ENCODE data around the gene CERS6.
A peak's percentile ranks its signal among the peaks of the same experiment; 100 is the strongest.

The CERS6 gene

DNA sequence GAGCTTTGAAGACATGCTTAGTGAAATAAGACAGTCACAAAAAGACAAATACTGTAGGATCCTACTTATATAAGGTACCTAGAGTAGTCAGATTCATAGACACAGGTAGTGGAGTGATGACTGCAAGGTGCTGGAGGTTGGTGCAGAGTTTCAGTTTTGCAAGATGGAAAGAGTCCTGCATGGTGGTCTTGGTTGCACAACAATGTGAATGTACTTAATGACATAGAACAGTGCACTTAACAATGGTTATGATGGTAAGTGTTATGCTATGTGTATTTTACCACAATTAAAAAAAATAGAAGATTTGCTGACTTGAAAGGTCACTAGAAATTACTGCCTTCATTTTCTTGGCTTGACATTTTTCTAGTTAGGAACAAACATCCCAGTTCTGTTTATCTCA, 9.5 kb downstream of the CERS6 start:
- no peak for TF ChIP-seq Cebpa-rat (IDR thresholded peaks at IDR 0.05)

DNA sequence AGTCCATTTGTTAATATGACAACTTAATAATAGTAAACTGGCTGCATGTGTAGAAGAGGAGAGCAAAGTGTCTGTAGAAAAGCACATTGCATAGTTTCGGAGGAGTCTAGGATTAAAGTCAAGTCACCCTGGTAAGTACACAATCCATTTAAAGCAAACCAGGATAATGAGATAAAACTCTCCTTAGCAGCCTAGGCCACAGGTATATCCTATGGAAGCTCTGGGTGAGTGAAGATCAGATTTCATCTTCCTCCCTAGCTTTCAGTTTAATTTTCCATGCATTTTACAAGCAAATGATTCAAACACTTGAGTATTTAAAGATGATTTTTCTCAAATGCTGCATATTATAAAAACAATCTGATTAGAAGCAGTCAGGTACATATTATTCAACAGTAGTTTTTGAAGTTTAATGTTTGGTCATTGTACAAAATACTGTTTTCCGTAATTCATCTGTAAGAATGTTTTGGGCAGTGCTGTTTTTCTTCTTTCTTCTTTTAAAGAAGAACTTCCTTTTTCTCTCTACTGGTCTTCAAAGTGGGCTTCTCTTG, 10.2 kb downstream of the CERS6 start:
- H3K9ac ChIP-seq: peak overlapping the region; percentile 34; the same call in 1 of the 2 replicates
- no peak for TF ChIP-seq Cebpa-rat (IDR thresholded peaks at IDR 0.05)
- peak overlapping the region; percentile 9; the same call in 1 of the 2 replicates for H3K4me3 ChIP-seq
- peaks cover 6% of the 10 kb centered on the region for H3K36me3 ChIP-seq
- H3K27me3 ChIP-seq: no peaks in the 10 kb centered on the region
- peak overlapping the region; percentile 81 for H3K4me2 ChIP-seq
- H3K27ac ChIP-seq: peak overlapping the region; percentile 57
- H4K20me1 ChIP-seq: peaks cover 25% of the 10 kb centered on the region
- peaks cover 69% of the 10 kb centered on the region for H3K4me1 ChIP-seq
- H3K9me3 ChIP-seq: no peaks in the 10 kb centered on the region

More for the DNA sequence above, 9.5 kb downstream of the CERS6 start:
- H3K27me3 ChIP-seq: no peaks in the 10 kb centered on the region
- H3K4me2 ChIP-seq: peak overlapping the region; percentile 81
- peaks cover 6% of the 10 kb centered on the region for H3K36me3 ChIP-seq
- no peaks in the 10 kb centered on the region for H3K9me3 ChIP-seq
- peaks cover 32% of the 10 kb centered on the region for H4K20me1 ChIP-seq
- no peak overlapping the region for H3K27ac ChIP-seq
- no peak overlapping the region for H3K4me3 ChIP-seq
- H3K4me1 ChIP-seq: peaks cover 64% of the 10 kb centered on the region
- no peak overlapping the region for H3K9ac ChIP-seq

DNA sequence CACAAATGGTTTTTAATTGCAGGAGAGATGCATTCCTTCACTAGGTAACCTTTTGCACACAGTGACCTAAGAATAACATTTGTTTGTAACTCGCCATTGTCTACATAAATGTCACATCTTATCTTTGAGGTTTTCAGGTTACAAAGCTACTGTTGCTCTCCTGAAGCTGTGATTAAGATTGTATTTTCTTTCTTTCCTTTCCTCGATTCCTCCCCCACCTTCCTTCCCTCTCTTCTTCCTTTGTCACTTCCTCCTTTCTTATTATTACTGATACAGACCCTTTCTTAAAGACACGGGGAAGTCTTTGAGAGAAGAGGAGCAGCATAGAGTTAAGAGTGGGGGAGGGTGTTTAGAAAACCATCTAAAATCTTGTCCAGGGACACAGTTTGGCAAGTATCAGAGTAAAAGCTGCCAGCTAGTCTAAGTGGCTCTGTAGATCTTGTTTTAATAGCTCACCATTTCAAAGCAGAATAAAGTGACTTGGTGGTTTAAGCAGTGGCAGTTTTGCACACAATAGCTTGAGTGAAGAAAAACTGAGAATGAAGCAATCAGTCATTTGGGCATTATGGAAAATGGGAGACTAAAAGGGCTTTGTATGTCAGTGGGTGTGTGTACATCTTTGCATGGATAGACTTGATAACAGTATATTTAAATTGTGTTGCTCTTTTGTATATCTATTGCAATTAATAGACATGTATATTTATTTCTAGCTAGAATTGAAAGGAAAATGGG, 10.9 kb downstream of the CERS6 start:
- Histone ChIP-seq H3K9ac (peak overlapping the region; percentile 34), H4K20me1 (peaks cover 22% of the 10 kb centered on the region; the same call in 1 of the 2 replicates), H3K4me1 (peaks cover 69% of the 10 kb centered on the region), H3K9me3 (no peaks in the 10 kb centered on the region), H3K27me3 (no peaks in the 10 kb centered on the region), H3K4me2 (peak overlapping the region; percentile 81), H3K36me3 (peaks cover 9% of the 10 kb centered on the region), H3K27ac (peak overlapping the region; percentile 57), H3K4me3 (peak overlapping the region; percentile 9; the same call in 1 of the 2 replicates)
- no peak for TF ChIP-seq Cebpa-rat (IDR thresholded peaks at IDR 0.05)

DNA sequence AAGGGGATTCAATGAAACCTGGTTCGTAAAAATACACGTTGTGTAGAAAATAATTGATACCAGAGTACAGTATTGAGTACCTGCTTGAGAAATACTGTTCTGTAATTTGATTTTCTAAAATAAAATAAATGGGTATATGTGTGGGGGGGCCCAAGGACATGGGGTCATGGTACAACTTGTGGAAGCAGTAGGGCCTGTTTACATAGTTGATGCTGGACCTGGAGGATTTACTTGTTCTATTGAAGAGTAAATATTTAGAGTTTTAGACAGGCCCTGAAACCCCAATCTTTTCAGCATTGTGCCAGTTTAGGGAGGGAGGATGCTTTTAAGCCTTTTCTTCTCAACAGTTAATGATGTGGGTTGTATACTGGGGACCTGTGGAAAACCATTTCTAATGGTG, 11.7 kb downstream of the CERS6 start:
- Histone ChIP-seq H3K36me3 (peaks cover 8% of the 10 kb centered on the region; the same call in 1 of the 2 replicates), H3K9ac (no peak overlapping the region), H4K20me1 (peaks cover 22% of the 10 kb centered on the region; the same call in 1 of the 2 replicates), H3K27me3 (no peaks in the 10 kb centered on the region), H3K4me1 (peaks cover 69% of the 10 kb centered on the region), H3K27ac (no peak overlapping the region; the same call in 1 of the 2 replicates), H3K4me3 (no peak overlapping the region), H3K9me3 (no peaks in the 10 kb centered on the region), H3K4me2 (peak overlapping the region; percentile 81)
- TF ChIP-seq Cebpa-rat (IDR thresholded peaks at IDR 0.05): no peak

DNA sequence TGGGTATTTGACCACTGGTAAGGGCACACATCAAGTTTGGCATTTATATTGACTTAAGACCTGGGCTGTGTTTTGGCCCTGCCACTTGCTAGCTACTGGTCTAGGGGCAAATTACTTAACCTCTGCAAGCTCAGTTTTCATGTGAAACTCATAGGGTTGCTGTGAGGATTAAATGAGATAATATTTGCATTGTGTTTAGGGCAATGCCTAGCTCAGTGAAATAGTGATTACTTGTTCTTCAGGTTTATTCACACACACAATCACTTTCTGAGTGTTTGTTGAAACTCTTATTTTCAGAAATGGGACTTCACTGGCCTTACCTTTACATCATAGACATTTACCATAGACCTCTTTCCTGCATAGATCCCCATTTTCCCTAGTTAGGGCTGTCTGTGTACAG, 12.3 kb downstream of the CERS6 start:
- Histone ChIP-seq H3K4me1 (peaks cover 69% of the 10 kb centered on the region), H3K36me3 (peaks cover 8% of the 10 kb centered on the region; the same call in 1 of the 2 replicates), H4K20me1 (peaks cover 22% of the 10 kb centered on the region; the same call in 1 of the 2 replicates), H3K27me3 (no peaks in the 10 kb centered on the region), H3K27ac (peak overlapping the region; percentile 68; the same call in 1 of the 2 replicates), H3K4me2 (peak overlapping the region; percentile 81), H3K9ac (no peak overlapping the region), H3K9me3 (no peaks in the 10 kb centered on the region), H3K4me3 (no peak overlapping the region)
- TF ChIP-seq Cebpa-rat (IDR thresholded peaks at IDR 0.05): no peak

DNA sequence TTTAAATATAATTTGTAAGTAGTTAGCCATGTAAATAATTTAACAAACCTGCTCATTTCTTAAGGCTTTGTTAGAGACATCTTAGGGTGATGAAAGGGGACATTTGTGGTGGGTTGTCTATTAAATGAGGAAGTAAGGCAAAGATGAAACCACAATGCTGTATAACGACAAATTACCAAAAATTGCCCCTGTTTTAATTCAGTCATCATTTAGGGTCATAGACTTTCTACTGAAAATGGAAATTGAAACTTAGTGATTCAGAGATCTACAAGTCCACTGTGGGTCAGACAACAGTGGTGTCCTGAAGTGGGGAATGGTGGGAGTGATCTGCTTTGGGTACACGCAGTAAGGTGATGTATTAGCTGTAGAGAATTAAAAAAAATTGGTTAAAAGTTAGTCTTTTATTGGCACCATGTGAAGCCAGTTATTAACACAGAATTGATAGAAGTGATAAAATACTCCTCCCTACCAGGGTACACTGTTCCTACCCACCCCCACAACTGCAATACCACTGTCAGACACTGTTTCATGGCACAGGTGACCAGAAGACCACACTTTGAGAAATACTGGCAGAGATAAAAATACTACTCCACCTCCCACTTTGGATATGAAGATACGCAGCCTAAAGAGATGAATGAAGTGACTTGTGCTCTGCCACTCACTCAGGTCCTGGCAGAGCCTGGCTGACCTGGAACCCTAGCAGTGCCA, 13.4 kb downstream of the CERS6 start:
- Histone ChIP-seq H3K9me3 (no peaks in the 10 kb centered on the region), H3K4me3 (no peak overlapping the region), H3K27ac (peak overlapping the region; percentile 68), H3K4me2 (peak overlapping the region; percentile 81), H3K36me3 (peaks cover 15% of the 10 kb centered on the region), H4K20me1 (peaks cover 19% of the 10 kb centered on the region; the same call in 1 of the 2 replicates), H3K27me3 (no peaks in the 10 kb centered on the region), H3K4me1 (peaks cover 65% of the 10 kb centered on the region), H3K9ac (no peak overlapping the region)
- no peak for TF ChIP-seq Cebpa-rat (IDR thresholded peaks at IDR 0.05)

DNA sequence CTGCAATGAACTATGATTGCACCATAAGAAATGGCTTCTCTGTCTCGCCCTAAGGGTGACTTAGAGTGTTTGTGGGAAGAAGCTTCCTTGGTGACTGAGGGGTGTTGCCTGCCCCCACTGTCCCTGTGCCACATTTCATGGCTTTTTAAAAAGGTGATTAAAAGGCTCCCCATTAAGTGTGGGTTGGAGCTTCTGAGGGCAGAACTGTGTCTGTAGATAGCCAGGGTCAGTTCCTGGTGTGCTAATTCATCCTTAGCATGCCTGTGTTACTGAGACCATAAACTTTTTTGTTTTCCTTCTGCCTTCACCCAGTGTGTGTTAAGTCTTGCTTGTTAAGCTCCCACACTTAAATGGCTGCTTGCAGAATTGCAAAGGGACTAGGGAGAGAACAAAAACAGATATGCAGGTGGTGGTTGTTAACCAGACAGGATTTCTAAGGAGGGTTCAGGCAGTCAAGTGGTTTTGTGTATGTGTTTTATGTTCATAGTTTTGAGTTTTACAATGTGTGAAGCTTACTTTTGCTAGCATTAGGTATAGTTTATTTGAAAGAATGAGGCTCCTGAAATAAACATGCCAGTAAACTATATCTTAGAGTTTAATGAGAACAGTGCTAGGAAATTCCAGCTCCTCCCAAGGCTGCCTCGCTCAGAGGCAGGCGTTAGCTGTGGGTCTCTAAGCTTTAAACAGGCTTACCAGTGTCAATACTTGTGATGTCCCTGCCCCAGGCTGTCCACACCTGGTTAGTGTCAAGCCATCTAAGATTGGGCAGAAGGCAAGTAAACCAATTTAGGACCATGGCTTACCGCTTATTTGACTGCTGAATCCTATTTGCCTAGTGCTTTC, 14.5 kb downstream of the CERS6 start:
- H4K20me1 ChIP-seq: 0 out of 2 replicates have a peak, but pooled peaks cover 8% of the 10 kb centered on the region
- H3K4me1 ChIP-seq: peaks cover 55% of the 10 kb centered on the region
- H3K4me3 ChIP-seq: no peak overlapping the region
- no peaks in the 10 kb centered on the region for H3K9me3 ChIP-seq
- peak overlapping the region; percentile 81 for H3K4me2 ChIP-seq
- peak overlapping the region; percentile 68; the same call in 1 of the 2 replicates for H3K27ac ChIP-seq
- H3K9ac ChIP-seq: no peak overlapping the region
- peaks cover 15% of the 10 kb centered on the region for H3K36me3 ChIP-seq
- TF ChIP-seq Cebpa-rat (IDR thresholded peaks at IDR 0.05): no peak
- no peaks in the 10 kb centered on the region for H3K27me3 ChIP-seq

DNA sequence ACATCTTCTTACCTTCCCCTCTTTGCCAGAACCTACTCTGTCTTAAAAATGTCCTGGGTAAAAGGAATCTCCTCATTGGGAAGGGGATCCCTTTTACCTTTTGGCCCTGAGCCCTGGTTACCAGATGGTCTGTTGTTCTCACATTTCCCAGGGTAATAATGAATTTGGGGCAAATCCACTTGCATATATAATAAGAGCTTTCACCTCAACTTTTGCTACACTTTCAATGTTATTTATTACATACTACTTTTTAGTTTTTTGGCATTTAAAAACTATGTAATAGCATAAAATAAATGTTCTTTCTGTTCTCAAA, 15.0 kb downstream of the CERS6 start:
- Histone ChIP-seq H3K36me3 (peaks cover 15% of the 10 kb centered on the region), H3K27me3 (no peaks in the 10 kb centered on the region), H3K9me3 (no peaks in the 10 kb centered on the region), H3K27ac (0 out of 2 replicates have a peak overlapping the region, but pooled peaks have one; percentile 68), H4K20me1 (0 out of 2 replicates have a peak, but pooled peaks cover 2% of the 10 kb centered on the region), H3K4me3 (no peak overlapping the region), H3K9ac (no peak overlapping the region), H3K4me1 (peaks cover 50% of the 10 kb centered on the region), H3K4me2 (0 out of 2 replicates have a peak overlapping the region, but pooled peaks have one; percentile 81)
- no peak for TF ChIP-seq Cebpa-rat (IDR thresholded peaks at IDR 0.05)

DNA sequence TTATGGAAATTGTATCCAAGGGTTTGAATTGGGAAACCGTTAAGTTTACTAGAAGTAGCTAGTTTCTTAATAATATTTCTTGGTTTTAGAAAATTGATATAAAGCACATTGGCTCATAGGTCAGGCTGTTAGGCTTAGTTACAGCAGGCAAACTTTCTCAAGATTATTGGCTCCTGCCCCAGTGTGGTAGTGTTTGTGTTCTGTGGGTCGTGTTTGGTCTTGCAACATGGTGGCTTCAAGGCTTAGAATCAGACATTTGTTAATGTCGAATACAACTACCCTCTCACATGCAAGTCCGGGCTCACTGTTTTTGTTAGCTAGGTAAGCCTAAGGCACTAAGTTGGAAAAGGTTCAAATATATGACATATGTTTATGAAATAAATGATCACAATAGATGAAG, 19.6 kb downstream of the CERS6 start:
- Histone ChIP-seq H3K9ac (no peak overlapping the region), H4K20me1 (peaks cover 19% of the 10 kb centered on the region; the same call in 1 of the 2 replicates), H3K4me3 (no peak overlapping the region), H3K36me3 (peaks cover 29% of the 10 kb centered on the region), H3K27me3 (no peaks in the 10 kb centered on the region), H3K9me3 (peaks cover 13% of the 10 kb centered on the region), H3K27ac (no peak overlapping the region), H3K4me1 (peaks cover 4% of the 10 kb centered on the region), H3K4me2 (no peak overlapping the region)
- no peak for TF ChIP-seq Cebpa-rat (IDR thresholded peaks at IDR 0.05)
